Measurements from ENCODE around the gene PRR33.

DNA sequence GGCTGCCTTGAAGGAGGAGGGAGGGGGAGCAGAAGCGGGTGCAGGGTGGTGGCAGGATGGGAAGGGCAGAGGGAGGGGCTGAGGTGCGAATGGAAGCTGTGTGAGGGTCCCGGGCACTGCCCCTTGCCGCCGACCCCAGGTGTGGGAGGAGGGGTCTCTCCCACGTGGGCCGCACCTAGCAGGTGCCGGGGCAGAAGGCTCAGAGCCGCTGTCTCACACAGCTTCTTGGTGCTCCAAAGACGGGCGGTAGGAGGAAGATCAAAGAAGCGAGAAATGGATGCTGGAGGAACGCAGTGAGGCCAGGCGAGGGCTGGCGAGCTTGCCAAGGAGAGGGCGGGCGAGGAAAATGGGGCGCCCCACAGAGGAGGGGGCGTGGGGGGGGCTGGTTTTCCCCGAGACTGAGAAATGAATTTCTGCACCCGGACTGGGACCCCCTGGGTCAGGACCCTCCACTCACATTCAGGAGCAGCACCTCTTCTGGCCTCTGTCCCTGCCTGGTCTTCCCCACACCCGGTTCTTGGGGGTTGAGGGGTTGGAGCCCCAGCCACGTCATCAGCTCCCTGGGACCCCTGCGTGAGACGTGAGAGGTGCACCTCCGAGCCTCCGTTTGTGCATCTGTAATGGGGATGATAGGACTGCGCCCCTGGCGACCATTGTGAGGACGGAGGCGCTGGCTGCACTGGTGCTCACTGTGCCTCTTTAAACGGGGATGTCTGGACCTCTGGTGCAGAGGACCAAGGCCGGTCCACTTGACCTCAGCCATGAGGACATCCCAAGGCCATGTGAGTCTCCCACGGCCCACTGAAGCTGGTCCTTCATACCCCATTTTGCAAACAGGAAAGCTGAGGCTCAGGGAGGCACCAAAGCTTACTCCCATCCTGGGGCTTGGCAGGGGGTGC lies 22.0 kb downstream of the PRR33 start:
- TF ChIP-seq, protein P1, sequence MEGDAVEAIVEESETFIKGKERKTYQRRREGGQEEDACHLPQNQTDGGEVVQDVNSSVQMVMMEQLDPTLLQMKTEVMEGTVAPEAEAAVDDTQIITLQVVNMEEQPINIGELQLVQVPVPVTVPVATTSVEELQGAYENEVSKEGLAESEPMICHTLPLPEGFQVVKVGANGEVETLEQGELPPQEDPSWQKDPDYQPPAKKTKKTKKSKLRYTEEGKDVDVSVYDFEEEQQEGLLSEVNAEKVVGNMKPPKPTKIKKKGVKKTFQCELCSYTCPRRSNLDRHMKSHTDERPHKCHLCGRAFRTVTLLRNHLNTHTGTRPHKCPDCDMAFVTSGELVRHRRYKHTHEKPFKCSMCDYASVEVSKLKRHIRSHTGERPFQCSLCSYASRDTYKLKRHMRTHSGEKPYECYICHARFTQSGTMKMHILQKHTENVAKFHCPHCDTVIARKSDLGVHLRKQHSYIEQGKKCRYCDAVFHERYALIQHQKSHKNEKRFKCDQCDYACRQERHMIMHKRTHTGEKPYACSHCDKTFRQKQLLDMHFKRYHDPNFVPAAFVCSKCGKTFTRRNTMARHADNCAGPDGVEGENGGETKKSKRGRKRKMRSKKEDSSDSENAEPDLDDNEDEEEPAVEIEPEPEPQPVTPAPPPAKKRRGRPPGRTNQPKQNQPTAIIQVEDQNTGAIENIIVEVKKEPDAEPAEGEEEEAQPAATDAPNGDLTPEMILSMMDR (IDR thresholded peaks at IDR 0.05) = peak in 2 of 4 donors; percentile 9 to 22
- no peak for TF ChIP-seq POLR2A (IDR thresholded peaks at IDR 0.05)

Data from right lobe of liver (tissue), 4 donors.